Keratinocyte (primary cell): ENCODE results near the gene TMEM187. TPM values are rescaled to one million over a fixed set of nuclear protein-coding genes. Genes with fewer than 3 reads are reported as not detected.

Source experiments
- DNase-seq: peaks from one replicate; pipeline ENCODE4 v3.0.0-alpha.2; 2011; ENCODE audit warnings: low read depth, missing footprints, low spot score
- FAIRE-seq: peaks from 2 replicates; lab custom pipeline; 2011; peaks lifted over from hg19 to GRCh38; lab: Jason Lieb, UNC
- H2AFZ ChIP-seq: 2 replicates; pipeline ENCODE4 v1.6.0; 2012; ENCODE audit warnings: low read length, control low read depth, inconsistent platforms; ENCODE audit not compliant: control insufficient read depth
- H3K27ac ChIP-seq: 2 replicates; pipeline ENCODE4 v1.5.1; 2011; ENCODE audit warnings: low read length; ENCODE audit not compliant: control insufficient read depth, insufficient read depth
- H3K27me3 ChIP-seq: 3 replicates; pipeline ENCODE4 v1.6.0; 2011; ENCODE audit warnings: low read length; ENCODE audit not compliant: control insufficient read depth, insufficient read depth; ENCODE audit errors: extremely low read depth
- H3K36me3 ChIP-seq, 2 experiments: 2 replicates in 1 of 2; 3 replicates in 1 of 2; pipeline ENCODE4 v1.5.1; 2011; ENCODE audit warnings: low read length in 2 of 2, mild to moderate bottlenecking in 1 of 2; ENCODE audit not compliant: control insufficient read depth in 2 of 2, insufficient read depth in 2 of 2; ENCODE audit errors: extremely low read depth in 1 of 2
- H3K4me1 ChIP-seq: 3 replicates; pipeline ENCODE4 v1.5.1; 2011; ENCODE audit warnings: low read length; ENCODE audit not compliant: control insufficient read depth, insufficient read depth; ENCODE audit errors: extremely low read depth
- H3K4me2 ChIP-seq: 3 replicates; pipeline ENCODE4 v1.6.0; 2011; ENCODE audit warnings: low read depth, low read length; ENCODE audit not compliant: control insufficient read depth, insufficient read depth; ENCODE audit errors: extremely low read depth
- H3K4me3 ChIP-seq, 3 experiments: fragments of 200-600 bp in 1 of 3; sonication (generic) in 1 of 3; 2 replicates in 2 of 3; 3 replicates in 1 of 3; pipeline ENCODE4 v1.5.1; 2011 to 2016; ENCODE audit warnings: low read length in 3 of 3, mild to moderate bottlenecking in 3 of 3, control low read depth in 2 of 3, inconsistent platforms in 1 of 3, low read depth in 1 of 3, mixed read lengths in 1 of 3, mixed run types in 1 of 3, moderate library complexity in 1 of 3; ENCODE audit not compliant: control insufficient read depth in 2 of 3, insufficient read depth in 2 of 3; ENCODE audit errors: extremely low read depth in 1 of 3
- H3K79me2 ChIP-seq: 2 replicates; pipeline ENCODE4 v1.6.0; 2012; ENCODE audit warnings: low read length; ENCODE audit not compliant: control insufficient read depth, insufficient read depth
- H3K9ac ChIP-seq: 3 replicates; pipeline ENCODE4 v1.6.0; 2011; ENCODE audit warnings: low read length; ENCODE audit not compliant: control insufficient read depth, insufficient read depth; ENCODE audit errors: extremely low read depth
- H3K9me1 ChIP-seq: 3 replicates; pipeline ENCODE4 v1.6.0; 2011; ENCODE audit warnings: low read length; ENCODE audit not compliant: control insufficient read depth, insufficient read depth; ENCODE audit errors: extremely low read depth
- H3K9me3 ChIP-seq: 2 replicates; pipeline ENCODE4 v1.5.1; 2012; ENCODE audit warnings: low read depth, low read length; ENCODE audit not compliant: control insufficient read depth
- H4K20me1 ChIP-seq: 3 replicates; pipeline ENCODE4 v1.6.0; 2011; ENCODE audit warnings: low read length; ENCODE audit not compliant: control insufficient read depth, insufficient read depth; ENCODE audit errors: extremely low read depth
- EZH2 ChIP-seq: IDR thresholded peaks from one replicate; pipeline ENCODE4 v1.6.1; 2012; ENCODE audit warnings: inconsistent platforms, mild to moderate bottlenecking, low read length, moderate library complexity
- dilution Hi-C: fragments of 300-500 bp; cut with MboI; formaldehyde crosslinking; loops from one replicate; pipeline ENCODE4 v1.7.0; 2020; ENCODE audit warnings: low sequenced_read_pairs; ENCODE audit not compliant: extremely low pct_ligation_motif_present
- polyA plus RNA-seq, 5 experiments: library from polyadenylated mRNA; depleted of rRNA in 3 of 5; stranded (reverse) in 3 of 5; stranded (forward) in 1 of 5; unstranded in 1 of 5; fragments of >200 nt; gene quantifications; 1 replicate in 1 of 5; 2 replicates in 3 of 5; 3 replicates in 1 of 5; pipeline versions ENCODE4 v1.2.1 to v1.2.3, GENCODE V29; 2011 to 2012; ENCODE audit warnings: missing spikeins in 2 of 5, low read depth in 1 of 5, low replicate concordance in 1 of 5
- TF ChIP-seq, protein P1 (sequence below), 3 experiments: IDR thresholded peaks in 1 of 3; conservative IDR thresholded peaks in 1 of 3; optimal IDR thresholded peaks in 1 of 3; 2 replicates in 2 of 3; 3 replicates in 1 of 3; pipeline versions ENCODE3 to v1.5.1; 2011; ENCODE audit warnings: low read length in 3 of 3, mild to moderate bottlenecking in 3 of 3, moderate library complexity in 2 of 3, control low read depth in 1 of 3, inconsistent platforms in 1 of 3; ENCODE audit not compliant: insufficient read depth in 2 of 3; ENCODE audit errors: extremely low read depth in 1 of 3

The TMEM187 gene
- polyA plus RNA-seq, 1 donor (not counting 4 experiments of a cell fraction or from before 2014, with no cell fraction given) = 6.6 TPM

DNA sequence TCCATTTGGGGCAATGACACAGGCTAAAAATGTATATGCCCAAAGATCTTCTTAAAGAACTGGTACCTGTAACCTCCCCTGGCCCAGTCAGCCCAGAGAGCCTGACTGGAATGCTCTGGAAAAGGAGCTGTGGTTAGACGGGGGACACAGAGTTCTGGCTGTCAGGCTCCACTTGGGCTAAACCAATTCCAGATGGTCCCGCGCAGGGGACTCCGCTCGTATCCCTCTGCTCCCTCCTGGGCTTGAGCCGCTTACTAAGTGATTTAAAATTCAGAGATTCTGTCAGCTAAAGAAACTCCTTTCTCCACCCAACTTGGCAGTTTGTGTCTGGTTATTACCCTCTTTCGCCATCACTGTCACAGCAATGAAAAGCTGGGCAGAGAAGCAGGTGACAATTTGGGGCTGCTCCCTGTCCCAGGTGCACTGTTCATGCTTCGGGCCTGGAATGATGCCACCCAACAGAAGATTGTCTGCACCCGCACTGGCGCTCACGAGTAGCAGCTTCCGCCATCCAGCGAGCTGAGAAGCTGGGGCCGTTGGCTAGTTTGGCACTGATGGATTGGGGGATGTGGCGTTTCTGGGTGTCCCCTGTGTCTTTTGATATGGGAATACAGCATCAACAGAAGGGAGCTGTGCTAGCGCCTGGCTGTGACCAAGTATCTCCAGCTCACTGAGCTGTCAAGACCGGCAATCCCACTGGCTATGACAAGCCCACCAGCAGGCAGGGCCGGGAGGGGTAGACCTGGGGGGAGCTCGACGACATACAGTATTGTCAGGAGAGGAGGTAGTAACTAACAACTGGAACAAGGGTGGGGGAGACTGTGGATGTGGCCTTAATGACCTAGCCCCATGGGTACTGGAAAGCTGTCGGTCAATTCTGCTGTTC, 53.8 kb downstream of the TMEM187 start:
- Histone ChIP-seq H3K27me3 (no peaks in the 10 kb centered on the region), H3K9me3 (no peaks in the 10 kb centered on the region), H3K4me1 (peaks cover 13% of the 10 kb centered on the region), H4K20me1 (no peaks in the 10 kb centered on the region), H3K27ac (no peak overlapping the region), H3K36me3 (peaks cover 2 to 4% of the 10 kb centered on the region in 2 experiments), H3K4me2 (no peak overlapping the region), H3K9ac (no peak overlapping the region), H3K9me1 (no peaks in the 10 kb centered on the region), H3K79me2 (no peaks in the 10 kb centered on the region), H3K4me3 (no peak overlapping the region), H2AFZ (no peak overlapping the region)
- FAIRE-seq (no peak), DNase-seq (no peak)
- TF ChIP-seq, protein P1, sequence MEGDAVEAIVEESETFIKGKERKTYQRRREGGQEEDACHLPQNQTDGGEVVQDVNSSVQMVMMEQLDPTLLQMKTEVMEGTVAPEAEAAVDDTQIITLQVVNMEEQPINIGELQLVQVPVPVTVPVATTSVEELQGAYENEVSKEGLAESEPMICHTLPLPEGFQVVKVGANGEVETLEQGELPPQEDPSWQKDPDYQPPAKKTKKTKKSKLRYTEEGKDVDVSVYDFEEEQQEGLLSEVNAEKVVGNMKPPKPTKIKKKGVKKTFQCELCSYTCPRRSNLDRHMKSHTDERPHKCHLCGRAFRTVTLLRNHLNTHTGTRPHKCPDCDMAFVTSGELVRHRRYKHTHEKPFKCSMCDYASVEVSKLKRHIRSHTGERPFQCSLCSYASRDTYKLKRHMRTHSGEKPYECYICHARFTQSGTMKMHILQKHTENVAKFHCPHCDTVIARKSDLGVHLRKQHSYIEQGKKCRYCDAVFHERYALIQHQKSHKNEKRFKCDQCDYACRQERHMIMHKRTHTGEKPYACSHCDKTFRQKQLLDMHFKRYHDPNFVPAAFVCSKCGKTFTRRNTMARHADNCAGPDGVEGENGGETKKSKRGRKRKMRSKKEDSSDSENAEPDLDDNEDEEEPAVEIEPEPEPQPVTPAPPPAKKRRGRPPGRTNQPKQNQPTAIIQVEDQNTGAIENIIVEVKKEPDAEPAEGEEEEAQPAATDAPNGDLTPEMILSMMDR (optimal IDR thresholded peaks at IDR 0.05 in 1 of 3, IDR thresholded peaks at IDR 0.05 in 1 of 3, conservative IDR thresholded peaks at IDR 0.05 in 1 of 3; ENCODE audit: extremely low read depth in 1 of 3, insufficient read depth in 2 of 3, low read length in 3 of 3) = no peak
- dilution Hi-C loops = no loop called here

DNA sequence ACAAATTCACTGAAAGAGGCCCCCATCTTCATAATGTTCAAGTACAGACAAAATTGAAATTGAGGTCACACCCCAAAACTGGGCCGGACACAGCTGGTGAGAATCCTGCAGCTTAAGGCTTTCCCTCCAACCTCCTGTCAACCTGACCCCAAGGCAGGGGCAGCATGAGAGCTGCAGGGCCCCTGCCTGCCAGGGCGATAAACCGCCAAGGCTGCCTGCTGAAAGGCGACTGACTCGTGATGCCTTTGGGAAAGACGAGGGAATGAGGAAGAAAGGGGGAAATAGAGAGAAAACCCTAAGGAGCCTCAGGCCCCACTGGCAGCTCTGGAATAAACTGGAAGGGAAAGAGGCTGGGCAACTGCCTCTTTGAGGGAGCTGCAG, 54.5 kb downstream of the TMEM187 start:
- Histone ChIP-seq H3K9me3 (no peaks in the 10 kb centered on the region), H3K27me3 (no peaks in the 10 kb centered on the region), H3K9me1 (no peaks in the 10 kb centered on the region), H3K4me3 (no peak overlapping the region), H4K20me1 (no peaks in the 10 kb centered on the region), H3K27ac (no peak overlapping the region), H3K36me3 (peaks cover 2 to 4% of the 10 kb centered on the region in 2 experiments), H3K4me1 (peaks cover 12% of the 10 kb centered on the region), H3K4me2 (no peak overlapping the region), H2AFZ (no peak overlapping the region), H3K79me2 (no peaks in the 10 kb centered on the region), H3K9ac (no peak overlapping the region)
- dilution Hi-C loops = no loop called here
- no peak for FAIRE-seq
- no peak for DNase-seq
- TF ChIP-seq, protein P1 (optimal IDR thresholded peaks at IDR 0.05 in 1 of 3, IDR thresholded peaks at IDR 0.05 in 1 of 3, conservative IDR thresholded peaks at IDR 0.05 in 1 of 3; ENCODE audit: extremely low read depth in 1 of 3, insufficient read depth in 2 of 3, low read length in 3 of 3) = no peak
- TF ChIP-seq EZH2 = no peak
